HEK293 (cell line): ENCODE results near the gene ZMYM2.

Source experiments
- CTCF ChIA-PET: fragments of 350-600 bp; formaldehyde crosslinking; extraction: SDS; loops from one replicate; lab custom pipeline; 2021; ENCODE audit warnings: antibody characterized with exemption; lab: Yijun Ruan, JAX
- POLR2A ChIA-PET: fragments of 300-600 bp; formaldehyde crosslinking; extraction: SDS; loops from one replicate; lab custom pipeline; 2020; ENCODE audit warnings: antibody characterized with exemption, inconsistent platforms; lab: Yijun Ruan, JAX
- H3K27ac ChIP-seq: fragments of 200-500 bp; sonication (Bioruptor generic); 2 replicates; pipeline ENCODE4 v1.5.1; 2014; ENCODE audit warnings: low read depth, low read length, control low read depth, inconsistent platforms; ENCODE audit errors: extremely low read depth
- H3K36me3 ChIP-seq, 2 experiments: fragments of 200-500 bp in 1 of 2; sonication (Bioruptor generic) in 1 of 2; 1 replicate in 1 of 2; 2 replicates in 1 of 2; pipeline ENCODE4 v1.5.1; 2014 to 2017; ENCODE audit warnings: inconsistent platforms in 2 of 2, low read length in 2 of 2; ENCODE audit not compliant: control insufficient read depth in 2 of 2, insufficient read depth in 1 of 2
- H3K4me1 ChIP-seq: fragments of 200-500 bp; sonication (Bioruptor generic); 2 replicates; pipeline ENCODE4 v1.5.1; 2014; ENCODE audit warnings: mild to moderate bottlenecking, low read length, inconsistent platforms; ENCODE audit not compliant: control insufficient read depth, insufficient read depth
- H3K4me3 ChIP-seq: 2 replicates; pipeline ENCODE4 v1.5.1; 2011; ENCODE audit warnings: low read depth, mild to moderate bottlenecking, control low read depth, low read length, moderate library complexity
- H3K9me3 ChIP-seq: fragments of 200-500 bp; sonication (Bioruptor generic); 2 replicates; pipeline ENCODE4 v1.5.1; 2014; ENCODE audit warnings: low read depth, low read length, inconsistent platforms; ENCODE audit not compliant: control insufficient read depth, insufficient read depth
- CTCF ChIP-seq: fragments of 450-650 bp; formaldehyde crosslinking; IDR thresholded peaks from 2 replicates; pipeline ENCODE4 v1.5.1; 2016; ENCODE audit warnings: missing biosample characterization, missing genetic modification characterization
- FEZF1 ChIP-seq: fragments of 450-650 bp; formaldehyde crosslinking; IDR thresholded peaks from 2 replicates; pipeline ENCODE4 v1.5.1; 2016; ENCODE audit warnings: missing biosample characterization, missing genetic modification characterization
- HOXA7 ChIP-seq: sonication (generic); formaldehyde crosslinking; IDR thresholded peaks from 2 replicates; pipeline ENCODE4 v1.8.1; 2022; ENCODE audit warnings: missing genetic modification reagents, borderline replicate concordance
- OSR2 ChIP-seq: fragments of 450-650 bp; formaldehyde crosslinking; IDR thresholded peaks from 2 replicates; pipeline ENCODE4 v1.5.1; 2016; ENCODE audit warnings: missing biosample characterization, missing genetic modification characterization
- PATZ1 ChIP-seq: fragments of 450-650 bp; formaldehyde crosslinking; IDR thresholded peaks from 2 replicates; pipeline ENCODE4 v1.5.1; 2016; ENCODE audit warnings: missing biosample characterization, missing genetic modification characterization
- ZBTB7A ChIP-seq: fragments of 450-650 bp; formaldehyde crosslinking; IDR thresholded peaks from 2 replicates; pipeline ENCODE4 v1.5.1; 2016; ENCODE audit warnings: low read depth, missing biosample characterization, missing genetic modification characterization
- ZNF133 ChIP-seq: fragments of 450-650 bp; formaldehyde crosslinking; IDR thresholded peaks from 2 replicates; pipeline ENCODE4 v1.5.1; 2016; ENCODE audit warnings: missing biosample characterization, missing genetic modification characterization
- ZNF18 ChIP-seq: fragments of 450-650 bp; formaldehyde crosslinking; IDR thresholded peaks from 2 replicates; pipeline ENCODE4 v1.5.1; 2016; ENCODE audit warnings: missing biosample characterization, missing genetic modification characterization
- ZNF223 ChIP-seq: fragments of 450-650 bp; formaldehyde crosslinking; IDR thresholded peaks from 2 replicates; pipeline ENCODE4 v1.5.1; 2016; ENCODE audit warnings: missing biosample characterization, missing genetic modification characterization
- ZNF26 ChIP-seq: fragments of 450-650 bp; formaldehyde crosslinking; IDR thresholded peaks from 2 replicates; pipeline ENCODE4 v1.5.1; 2016; ENCODE audit warnings: missing biosample characterization, missing genetic modification characterization
- ZNF274 ChIP-seq, 2 experiments: fragments of 200-500 bp in 1 of 2; fragments of 450-650 bp in 1 of 2; sonication (Bioruptor generic) in 1 of 2; formaldehyde crosslinking in 1 of 2; IDR thresholded peaks; 2 replicates each; pipeline versions ENCODE4 v1.5.1 to v1.6.1; 2014 to 2016; ENCODE audit warnings: borderline replicate concordance in 1 of 2, inconsistent platforms in 1 of 2, low read length in 1 of 2, missing biosample characterization in 1 of 2, missing genetic modification characterization in 1 of 2
- ZNF350 ChIP-seq: fragments of 450-650 bp; formaldehyde crosslinking; IDR thresholded peaks from 2 replicates; pipeline ENCODE4 v1.5.0; 2017; ENCODE audit warnings: missing biosample characterization, mild to moderate bottlenecking, missing genetic modification characterization
- ZNF398 ChIP-seq: fragments of 450-650 bp; formaldehyde crosslinking; IDR thresholded peaks from 2 replicates; pipeline ENCODE4 v1.5.1; 2017; ENCODE audit warnings: missing biosample characterization, missing genetic modification characterization
- ZNF518A ChIP-seq: fragments of 450-650 bp; formaldehyde crosslinking; conservative IDR thresholded peaks from 2 replicates; pipeline ENCODE4 v1.5.1; 2016; ENCODE audit warnings: low read depth, missing biosample characterization, missing genetic modification characterization
- ZNF529 ChIP-seq: fragments of 450-650 bp; formaldehyde crosslinking; IDR thresholded peaks from 2 replicates; pipeline ENCODE4 v1.5.1; 2017; ENCODE audit warnings: missing genetic modification characterization, missing biosample characterization; ENCODE audit not compliant: insufficient replicate concordance
- ZNF571 ChIP-seq: fragments of 450-650 bp; formaldehyde crosslinking; IDR thresholded peaks from 2 replicates; pipeline ENCODE4 v1.5.0; 2017; ENCODE audit warnings: missing biosample characterization, missing genetic modification characterization
- ZNF658 ChIP-seq: fragments of 450-650 bp; formaldehyde crosslinking; IDR thresholded peaks from 2 replicates; pipeline ENCODE4; 2016; ENCODE audit warnings: missing biosample characterization, missing genetic modification characterization
- ZNF792 ChIP-seq: fragments of 450-650 bp; formaldehyde crosslinking; IDR thresholded peaks from 2 replicates; pipeline ENCODE4 v1.5.1; 2016; ENCODE audit warnings: missing biosample characterization, missing genetic modification characterization
- ZSCAN5A ChIP-seq: fragments of 450-650 bp; formaldehyde crosslinking; IDR thresholded peaks from 2 replicates; pipeline ENCODE4 v1.5.1; 2016; ENCODE audit warnings: missing biosample characterization, missing genetic modification characterization

The ZMYM2 gene

GRCh38 chr13:20049558-20050473 lies 91.3 kb downstream of the ZMYM2 start (continued):
- no peak for TF ChIP-seq CTCF (tag by site-specific recombination)
- no peak for TF ChIP-seq ZNF26
- TF ChIP-seq ZNF398 (tag by site-specific recombination), result no peak
- TF ChIP-seq ZNF350 (tag by site-specific recombination), result no peak
- no peak for TF ChIP-seq ZNF529 (tag by site-specific recombination)
- TF ChIP-seq ZSCAN5A (tag by site-specific recombination), result no peak
- no peak for TF ChIP-seq ZNF658 (tag by site-specific recombination)
- TF ChIP-seq ZNF133 (tag by site-specific recombination), result no peak

GRCh38 chr13:20051366-20051765 lies 92.8 kb downstream of the ZMYM2 start:
- ChIA-PET POLR2A (no interaction called here), CTCF (interaction anchor here (0.6 to 0.7 kb wide), 2 partner anchors 77 to 824 kb away, joined by 3 read pairs; no protein-coding TSS in a partner anchor)
- Histone ChIP-seq H3K36me3 (peaks cover 0 to 60% of the 10 kb centered on the region in 2 experiments), H3K4me1 (no peaks in the 10 kb centered on the region), H3K4me3 (no peak overlapping the region), H3K27ac (no peak overlapping the region), H3K9me3 (no peaks in the 10 kb centered on the region)
- no peak for TF ChIP-seq HOXA7 (CRISPR knock-in tag)
- TF ChIP-seq ZBTB7A (tag by site-specific recombination), result no peak
- no peak for TF ChIP-seq ZNF792 (tag by site-specific recombination)
- no peak for TF ChIP-seq OSR2 (tag by site-specific recombination)
- TF ChIP-seq ZNF518A, result no peak
- no peak for TF ChIP-seq PATZ1 (tag by site-specific recombination)
- no peak for TF ChIP-seq ZNF571 (tag by site-specific recombination)
- no peak for TF ChIP-seq FEZF1
- TF ChIP-seq ZNF274 (IDR thresholded peaks at IDR 0.05; ENCODE audit: low read length), result no peak
- TF ChIP-seq ZNF274 (tag by site-specific recombination; IDR thresholded peaks at IDR 0.05; ENCODE audit: borderline replicate concordance), result no peak
- TF ChIP-seq ZNF18 (tag by site-specific recombination), result no peak
- no peak for TF ChIP-seq ZNF223 (tag by site-specific recombination)
